ENCODE data around the gene OSBPL5.

DNA sequence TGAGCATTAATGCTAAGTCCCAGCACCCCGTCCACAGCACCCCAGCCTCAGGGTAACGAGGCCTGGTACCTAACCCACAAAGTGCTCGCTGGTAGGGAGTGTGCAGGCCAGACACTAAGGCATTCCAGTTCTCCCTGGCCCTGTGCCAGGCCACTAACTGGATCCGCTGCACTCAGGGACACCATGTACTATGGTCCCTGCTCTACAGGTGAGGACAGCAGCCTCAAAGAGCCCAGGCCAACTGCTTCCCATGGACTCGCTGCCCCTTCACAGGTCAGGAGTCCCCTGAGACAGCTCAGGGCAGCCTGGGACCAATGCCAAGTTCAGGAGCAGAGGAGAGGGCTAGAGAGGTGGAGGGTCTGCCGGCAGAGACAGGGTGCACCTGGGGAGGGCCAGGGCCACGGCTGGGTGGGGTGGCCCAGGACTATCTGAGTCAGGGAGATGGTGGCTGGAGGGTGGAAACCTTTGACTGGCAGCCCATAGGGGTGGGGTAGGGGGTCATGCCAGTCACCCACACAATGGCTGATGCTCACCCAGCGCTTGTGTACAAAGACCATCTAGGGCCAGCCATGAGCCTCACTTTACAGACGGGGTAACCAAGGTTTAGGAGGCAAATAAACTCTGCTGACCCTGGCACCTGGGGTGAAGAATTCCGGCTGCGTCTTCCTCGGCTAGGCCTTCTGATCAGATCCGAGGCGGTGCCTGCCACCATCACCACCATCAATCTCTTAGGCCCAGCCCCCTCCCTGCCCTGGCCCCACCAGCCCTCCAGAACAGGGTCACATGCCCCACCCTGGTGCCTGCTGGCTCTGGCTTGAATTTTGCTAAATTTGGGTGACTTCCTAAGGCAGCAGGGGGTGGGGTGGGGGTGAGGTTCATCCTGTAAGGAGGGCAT is 5.6 kb downstream of the OSBPL5 start:
- TF ChIP-seq FOXK2 (IDR thresholded peaks at IDR 0.05): no peak
- TF ChIP-seq CTBP1 (IDR thresholded peaks at IDR 0.05; ENCODE audit: borderline replicate concordance): no peak
- TF ChIP-seq SUZ12 (IDR thresholded peaks at IDR 0.05): no peak
- no peak for TF ChIP-seq FOXM1 (IDR thresholded peaks at IDR 0.05; ENCODE audit: borderline replicate concordance)
- TF ChIP-seq BHLHE40 (IDR thresholded peaks at IDR 0.05; ENCODE audit: borderline replicate concordance): no peak
